Measurements from ENCODE around the gene C11orf71. TPM values are rescaled to one million over a fixed set of nuclear protein-coding genes. Genes with fewer than 3 reads are reported as not detected.

C11orf71 gene
- total and polyA plus RNA-seq, 4 donors = 7.1 to 22.3 (median 7.9) TPM

GRCh38 chr11:114397349-114397982, 2.8 kb downstream of the C11orf71 start:
- Histone ChIP-seq H3K4me1 (ENCODE audit: control insufficient read depth in 4 of 4, insufficient read depth in 4 of 4, low read length in 3 of 4) (peaks cover 4 to 17% (median 14%) of the 10 kb centered on the region in 4 donors), H3K27me3 (ENCODE audit: control insufficient read depth in 4 of 4, insufficient read depth in 4 of 4, low read length in 3 of 4) (no peaks in the 10 kb centered on the region), H3K4me3 (ENCODE audit: low read depth in 1 of 3, low read length in 3 of 3) (no peak overlapping the region), H3K27ac (ENCODE audit: low read depth in 1 of 2, low read length in 2 of 2) (no peak overlapping the region), H3K36me3 (ENCODE audit: control insufficient read depth in 4 of 4, insufficient read depth in 3 of 4, low read depth in 1 of 4, low read length in 3 of 4) (no peaks in the 10 kb centered on the region), H3K9me3 (ENCODE audit: control insufficient read depth in 4 of 4, low read length in 3 of 4) (no peaks in the 10 kb centered on the region), H3K9ac (ENCODE audit: low read depth in 1 of 2, low read length in 2 of 2) (no peak overlapping the region)
- TF ChIP-seq ATF3 (IDR thresholded peaks at IDR 0.05) (no peak), GABPA (IDR thresholded peaks at IDR 0.05 in 1 of 2, conservative IDR thresholded peaks at IDR 0.05 in 1 of 2) (no peak), CTCF (IDR thresholded peaks at IDR 0.05; ENCODE audit: low read depth, low read length, missing input control) (no peak), FOXA1 (IDR thresholded peaks at IDR 0.05) (no peak), RAD21 (IDR thresholded peaks at IDR 0.05) (no peak), RXRA (IDR thresholded peaks at IDR 0.05) (no peak), MAX (IDR thresholded peaks at IDR 0.05) (no peak), EGR1 (IDR thresholded peaks at IDR 0.05; ENCODE audit: low read depth in 2 of 2) (no peak)
- WGBS = 93% methylated on average over 2 of the region's 2 CpGs
- DNase-seq (ENCODE audit: low spot score) = no peak

- no peak for DNase-seq (ENCODE audit: low spot score)
- Histone ChIP-seq H3K36me3 (ENCODE audit: control insufficient read depth in 4 of 4, insufficient read depth in 3 of 4, low read depth in 1 of 4, low read length in 3 of 4) (no peaks in the 10 kb centered on the region), H3K27me3 (ENCODE audit: control insufficient read depth in 4 of 4, insufficient read depth in 4 of 4, low read length in 3 of 4) (no peaks in the 10 kb centered on the region), H3K4me1 (ENCODE audit: control insufficient read depth in 4 of 4, insufficient read depth in 4 of 4, low read length in 3 of 4) (peaks cover 4 to 17% (median 14%) of the 10 kb centered on the region in 4 donors), H3K4me3 (ENCODE audit: low read depth in 1 of 3, low read length in 3 of 3) (no peak overlapping the region), H3K27ac (ENCODE audit: low read depth in 1 of 2, low read length in 2 of 2) (no peak overlapping the region), H3K9ac (ENCODE audit: low read depth in 1 of 2, low read length in 2 of 2) (no peak overlapping the region), H3K9me3 (ENCODE audit: control insufficient read depth in 4 of 4, low read length in 3 of 4) (no peaks in the 10 kb centered on the region)
- no peak for TF ChIP-seq REST (IDR thresholded peaks at IDR 0.05)
- TF ChIP-seq FOXA1 (IDR thresholded peaks at IDR 0.05) = no peak
Measured at GRCh38 chr11:114396916-114397315, 3.4 kb downstream of the C11orf71 start.

- Histone ChIP-seq H3K4me3 (ENCODE audit: low read depth in 1 of 3, low read length in 3 of 3) (no peak overlapping the region), H3K27me3 (ENCODE audit: control insufficient read depth in 4 of 4, insufficient read depth in 4 of 4, low read length in 3 of 4) (no peaks in the 10 kb centered on the region), H3K27ac (ENCODE audit: low read depth in 1 of 2, low read length in 2 of 2) (no peak overlapping the region), H3K9me3 (ENCODE audit: control insufficient read depth in 4 of 4, low read length in 3 of 4) (no peaks in the 10 kb centered on the region), H3K36me3 (ENCODE audit: control insufficient read depth in 4 of 4, insufficient read depth in 3 of 4, low read depth in 1 of 4, low read length in 3 of 4) (no peaks in the 10 kb centered on the region), H3K9ac (ENCODE audit: low read depth in 1 of 2, low read length in 2 of 2) (no peak overlapping the region), H3K4me1 (ENCODE audit: control insufficient read depth in 4 of 4, insufficient read depth in 4 of 4, low read length in 3 of 4) (peaks cover 4 to 17% (median 14%) of the 10 kb centered on the region in 4 donors)
- WGBS = 51% methylated on average over 3 of the region's 3 CpGs
- DNase-seq (ENCODE audit: low spot score) = no peak
- TF ChIP-seq RAD21 (IDR thresholded peaks at IDR 0.05) (peak in 1 of 2 donors; percentile 32), HNF4A (conservative IDR thresholded peaks at IDR 0.05) (no peak)
Measured at GRCh38 chr11:114395736-114396135, 4.6 kb downstream of the C11orf71 start.
